22Rv1 (cell line): ENCODE results near the gene COMMD8.
"Not testable (repeated sequence)": the region's sequence is repeated elsewhere in the genome, so short reads cannot be mapped to it uniquely, and the experiment has no call there.

Source experiments
- H3K27ac ChIP-seq: fragments of 450-650 bp; 2 replicates; pipeline ENCODE4 v1.5.1; 2017
- CTCF ChIP-seq: fragments of 450-650 bp; IDR thresholded peaks from 2 replicates; pipeline ENCODE4 v1.5.1; 2017; ENCODE audit warnings: mild to moderate bottlenecking
- ZFX ChIP-seq: fragments of 450-650 bp; IDR thresholded peaks from 2 replicates; pipeline ENCODE4 v1.6.1; 2017; ENCODE audit warnings: antibody characterized with exemption, borderline replicate concordance

The COMMD8 gene

DNA sequence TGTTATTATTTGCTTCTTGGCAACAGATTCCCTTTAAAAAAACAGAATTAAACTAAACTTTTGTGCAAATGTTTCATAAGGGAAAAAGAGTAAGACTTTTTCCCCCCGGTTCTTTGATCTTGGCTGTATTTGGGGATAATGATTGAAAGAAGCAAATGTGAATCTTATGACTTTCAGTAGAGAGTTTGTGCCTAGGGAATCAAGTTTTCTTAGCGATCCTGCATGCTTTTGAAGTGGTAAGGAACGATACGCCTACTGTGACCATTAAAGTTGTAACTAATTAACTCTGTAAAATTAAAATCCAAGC is 30.6 kb upstream of the COMMD8 start:
- peak overlapping the region; percentile 45 for H3K27ac ChIP-seq
- TF ChIP-seq CTCF (no peak), ZFX (no peak)

GRCh38 chr4:47493238-47494123 is 30.0 kb upstream of the COMMD8 start:
- TF ChIP-seq CTCF (no peak), ZFX (no peak)
- H3K27ac ChIP-seq = peak overlapping the region; percentile 45

DNA sequence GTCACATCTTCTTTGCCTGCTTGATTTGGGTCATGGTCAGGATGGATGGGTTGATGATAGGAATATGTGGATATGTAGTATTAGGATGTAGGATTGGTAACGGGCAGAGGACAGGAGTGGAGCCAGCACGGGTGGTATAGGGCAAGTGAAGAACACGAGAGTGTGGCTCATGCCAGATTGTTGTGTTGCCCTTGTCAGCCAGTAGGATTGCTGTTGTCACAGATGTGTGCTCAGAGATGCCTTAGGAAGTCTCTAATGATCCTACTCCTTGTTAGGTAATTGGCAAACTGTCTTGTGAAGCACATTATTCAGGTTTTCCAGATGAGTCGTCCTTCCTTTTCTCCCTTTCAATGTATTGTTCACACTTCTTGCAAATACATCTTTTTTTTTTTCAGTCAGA is 27.0 kb upstream of the COMMD8 start:
- TF ChIP-seq CTCF (peak; percentile 68), ZFX (no peak)
- H3K27ac ChIP-seq = no peak overlapping the region

DNA sequence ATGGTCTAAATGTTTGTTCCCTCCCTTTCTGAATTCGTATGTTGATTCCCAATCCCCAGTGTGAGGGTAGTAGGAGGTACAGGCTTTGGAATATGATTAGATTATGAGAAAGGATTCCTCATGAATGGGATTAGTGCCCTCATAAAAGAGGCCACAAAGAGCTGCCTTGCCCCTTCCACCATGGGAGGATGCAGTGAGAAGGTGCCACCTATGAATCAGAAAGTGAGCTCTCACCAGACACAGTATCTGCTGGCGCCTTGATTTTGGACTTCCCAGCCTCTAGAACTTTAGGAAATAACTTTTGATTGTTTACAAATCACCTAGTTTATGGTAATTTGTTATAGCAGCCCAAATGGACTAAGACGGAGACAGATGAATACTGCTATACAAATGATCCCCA is 25.2 kb upstream of the COMMD8 start:
- H3K27ac ChIP-seq = no peak overlapping the region
- TF ChIP-seq ZFX (no peak), CTCF (no peak)

DNA sequence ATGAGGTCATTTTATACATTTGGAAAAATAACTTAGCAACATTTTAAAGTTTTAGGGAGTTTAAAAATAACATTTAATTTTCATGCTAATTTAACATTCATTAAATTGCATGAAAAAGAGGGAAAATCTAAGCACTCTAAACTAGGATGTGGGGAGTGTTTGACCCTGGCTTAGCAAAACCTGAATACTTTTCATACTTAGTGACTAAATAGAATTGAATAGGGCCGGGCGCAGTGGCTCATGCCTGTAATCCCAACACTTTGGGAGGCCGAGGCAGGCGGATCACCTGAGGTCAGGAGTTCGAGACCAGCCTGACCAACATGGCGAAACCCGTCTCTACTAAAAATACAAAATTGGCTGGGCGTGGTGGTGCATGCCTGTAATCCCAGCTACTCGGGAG is 23.2 kb upstream of the COMMD8 start:
- not testable (repeated sequence) for H3K27ac ChIP-seq

DNA sequence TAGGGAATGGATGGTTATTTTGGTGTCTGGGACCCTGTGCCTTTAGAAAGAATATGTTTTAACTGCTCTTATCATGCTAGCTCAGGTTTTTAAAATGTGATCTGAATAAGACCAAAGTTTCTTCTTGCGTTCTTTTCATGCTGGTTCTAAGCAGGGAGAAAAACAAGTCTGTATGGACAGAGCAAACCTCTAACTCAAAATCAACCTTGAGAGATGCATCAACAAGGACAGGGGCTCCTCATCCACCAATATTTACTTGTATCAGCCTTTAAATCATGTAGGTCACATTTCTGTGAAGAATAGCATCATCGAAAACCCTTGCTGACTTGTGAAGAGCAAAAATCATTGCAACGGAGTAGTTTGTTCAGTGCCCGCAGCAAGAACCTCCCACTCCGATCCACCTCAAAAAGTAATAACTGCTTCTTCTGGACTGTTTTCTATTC is 22.8 kb upstream of the COMMD8 start:
- TF ChIP-seq CTCF = no peak
- TF ChIP-seq ZFX = no peak

DNA sequence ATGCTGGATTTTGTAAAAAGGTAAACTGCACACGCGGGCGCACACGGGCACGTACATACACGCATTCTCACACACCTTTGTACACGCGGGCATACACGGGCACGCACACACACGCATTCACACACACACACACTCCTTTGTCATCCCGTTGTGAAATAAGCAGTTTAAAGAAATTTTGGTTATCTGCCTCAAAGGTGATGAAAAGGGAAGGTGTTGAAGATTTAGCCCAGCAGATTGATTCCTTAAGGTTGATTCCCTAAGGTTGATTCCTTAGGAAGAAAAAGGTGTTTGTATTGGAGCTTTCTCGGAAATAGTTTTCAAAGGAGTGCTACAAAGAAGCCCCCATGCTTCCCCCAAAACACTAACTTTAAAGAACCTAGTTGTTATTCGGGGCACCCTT is 22.3 kb upstream of the COMMD8 start:
- peak overlapping the region; percentile 74 for H3K27ac ChIP-seq

More for the DNA sequence above, 22.8 kb upstream of the COMMD8 start:
- no peak overlapping the region for H3K27ac ChIP-seq

More for the DNA sequence above, 22.3 kb upstream of the COMMD8 start:
- TF ChIP-seq CTCF (no peak), ZFX (no peak)
